ENCODE results near the gene FAP.
A peak's percentile ranks its signal among the peaks of the same experiment; 100 is the strongest.

DNA sequence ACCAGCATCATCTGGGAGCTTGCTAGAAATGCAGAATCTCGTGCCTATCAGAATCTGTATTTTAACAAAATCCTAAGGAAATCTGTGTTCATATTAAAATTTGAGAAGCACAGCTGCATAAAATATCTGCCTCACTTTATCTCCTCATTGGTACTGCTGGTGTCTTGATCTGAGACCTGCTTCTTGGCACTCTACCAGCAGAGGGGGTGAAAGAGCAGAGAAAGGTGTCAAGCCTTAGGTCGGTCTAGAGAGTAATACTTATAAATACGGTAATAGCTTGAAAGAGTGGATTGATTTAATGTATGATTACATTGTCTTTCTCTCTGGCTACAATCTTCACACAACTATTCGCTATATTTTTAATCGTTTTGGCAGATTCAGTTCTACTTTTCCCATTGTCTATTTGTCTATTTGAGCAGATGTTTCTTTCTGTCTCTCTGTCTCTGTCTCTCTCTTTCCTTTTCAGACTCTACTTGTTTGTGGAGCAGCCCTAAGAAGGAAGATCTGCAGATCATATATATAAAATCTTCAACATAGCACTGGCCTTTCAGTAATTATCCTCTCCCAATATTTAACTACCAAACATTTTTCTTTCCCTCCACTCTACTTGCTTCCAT, 89.5 kb downstream of the FAP start:
- TF ChIP-seq HDAC2 (IDR thresholded peaks at IDR 0.05; ENCODE audit: borderline replicate concordance in 1 of 2, low read depth in 2 of 2, low read length in 2 of 2) (no peak), MAFK (IDR thresholded peaks at IDR 0.05; ENCODE audit: low read depth, low read length) (no peak)
- TF ChIP-seq, protein P1, sequence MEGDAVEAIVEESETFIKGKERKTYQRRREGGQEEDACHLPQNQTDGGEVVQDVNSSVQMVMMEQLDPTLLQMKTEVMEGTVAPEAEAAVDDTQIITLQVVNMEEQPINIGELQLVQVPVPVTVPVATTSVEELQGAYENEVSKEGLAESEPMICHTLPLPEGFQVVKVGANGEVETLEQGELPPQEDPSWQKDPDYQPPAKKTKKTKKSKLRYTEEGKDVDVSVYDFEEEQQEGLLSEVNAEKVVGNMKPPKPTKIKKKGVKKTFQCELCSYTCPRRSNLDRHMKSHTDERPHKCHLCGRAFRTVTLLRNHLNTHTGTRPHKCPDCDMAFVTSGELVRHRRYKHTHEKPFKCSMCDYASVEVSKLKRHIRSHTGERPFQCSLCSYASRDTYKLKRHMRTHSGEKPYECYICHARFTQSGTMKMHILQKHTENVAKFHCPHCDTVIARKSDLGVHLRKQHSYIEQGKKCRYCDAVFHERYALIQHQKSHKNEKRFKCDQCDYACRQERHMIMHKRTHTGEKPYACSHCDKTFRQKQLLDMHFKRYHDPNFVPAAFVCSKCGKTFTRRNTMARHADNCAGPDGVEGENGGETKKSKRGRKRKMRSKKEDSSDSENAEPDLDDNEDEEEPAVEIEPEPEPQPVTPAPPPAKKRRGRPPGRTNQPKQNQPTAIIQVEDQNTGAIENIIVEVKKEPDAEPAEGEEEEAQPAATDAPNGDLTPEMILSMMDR (IDR thresholded peaks at IDR 0.05; ENCODE audit: control extremely low read depth in 1 of 3, insufficient read depth in 1 of 3, low read depth in 1 of 3, low read length in 3 of 3): peak; percentile 11 to 80 (median 74)

Data from H1 (cell line).